H1 (cell line): ENCODE measurements around the gene GLB1L3. TPM values are rescaled to one million over a fixed set of nuclear protein-coding genes. Genes with fewer than 3 reads are reported as not detected.

Experiments used
- CTCF ChIA-PET: fragments of 300-600 bp; sonication (Branson Sonifier 250); formaldehyde crosslinking; loops from one replicate; lab custom pipeline; 2021; ENCODE audit not compliant: partially characterized antibody; lab: Charles Lee
- POLR2A ChIA-PET: fragments of 300-600 bp; sonication (Branson Sonifier 250); formaldehyde crosslinking; loops from one replicate; lab custom pipeline; 2021; ENCODE audit warnings: inconsistent platforms; ENCODE audit not compliant: partially characterized antibody; lab: Charles Lee
- DNase-seq, 2 experiments: peaks; one replicate each; pipeline versions ENCODE4 v3.0.0 to v3.0.0-alpha.2; 2010 to 2022; ENCODE audit warnings: low spot score in 2 of 2, low read depth in 1 of 2, mixed read lengths in 1 of 2
- FAIRE-seq: peaks from 2 replicates; lab custom pipeline; 2011; peaks lifted over from hg19 to GRCh38; lab: Jason Lieb, UNC
- H2AFZ ChIP-seq: 2 replicates; pipeline ENCODE4 v1.8.1; 2012; ENCODE audit warnings: low read length, inconsistent platforms
- H2AK5ac ChIP-seq: 2 replicates; pipeline ENCODE4 v1.6.1; 2013; ENCODE audit warnings: low read depth, low read length
- H2BK120ac ChIP-seq: replicated peaks from 2 replicates; pipeline ENCODE3; 2013; ENCODE audit warnings: low read depth, low read length, inconsistent platforms
- H2BK12ac ChIP-seq: 2 replicates; pipeline ENCODE4 v1.6.1; 2013; ENCODE audit warnings: low read depth, low read length
- H2BK15ac ChIP-seq: 2 replicates; pipeline ENCODE4 v1.6.1; 2013; ENCODE audit warnings: low read length
- H2BK20ac ChIP-seq: 2 replicates; pipeline ENCODE4 v1.6.1; 2013; ENCODE audit warnings: low read length
- H2BK5ac ChIP-seq: 2 replicates; pipeline ENCODE4 v1.6.1; 2013; ENCODE audit warnings: low read depth, low read length
- H3K14ac ChIP-seq: 2 replicates; pipeline ENCODE4 v1.6.1; 2013; ENCODE audit warnings: inconsistent platforms; ENCODE audit not compliant: insufficient read length
- H3K18ac ChIP-seq: 2 replicates; pipeline ENCODE4 v1.6.1; 2013; ENCODE audit warnings: low read length; ENCODE audit errors: extremely low read depth
- H3K23ac ChIP-seq: 2 replicates; pipeline ENCODE4 v1.6.1; 2013; ENCODE audit warnings: inconsistent platforms; ENCODE audit not compliant: insufficient read length
- H3K23me2 ChIP-seq: 2 replicates; pipeline ENCODE4 v1.6.1; 2013; ENCODE audit warnings: low read depth, low read length
- H3K27ac ChIP-seq: 2 replicates; pipeline ENCODE4 v1.6.1; 2011; ENCODE audit warnings: low read depth, low read length, inconsistent platforms
- H3K27me3 ChIP-seq, 4 experiments: replicated peaks in 1 of 4; 1 replicate in 1 of 4; 2 replicates in 3 of 4; pipeline versions ENCODE4 v1.6.1 to v1.8.1; 2011 to 2013; ENCODE audit warnings: low read length in 3 of 4, mild to moderate bottlenecking in 3 of 4, inconsistent platforms in 2 of 4, mixed read lengths in 2 of 4, moderate library complexity in 1 of 4; ENCODE audit not compliant: control insufficient read depth in 3 of 4, insufficient read depth in 3 of 4; ENCODE audit errors: extremely low read depth in 1 of 4
- H3K36me3 ChIP-seq, 4 experiments: 2 replicates each; pipeline versions ENCODE4 v1.6.1 to v1.8.1; 2011 to 2013; ENCODE audit warnings: mild to moderate bottlenecking in 4 of 4, low read length in 3 of 4, moderate library complexity in 2 of 4, control low read depth in 1 of 4, inconsistent platforms in 1 of 4; ENCODE audit not compliant: insufficient read depth in 4 of 4, control insufficient read depth in 2 of 4
- H3K4ac ChIP-seq: replicated peaks from 2 replicates; pipeline ENCODE3; 2013; ENCODE audit warnings: low read length, low read depth, mixed read lengths, inconsistent platforms; ENCODE audit not compliant: insufficient read length
- H3K4me1 ChIP-seq, 4 experiments: replicated peaks in 1 of 4; 1 replicate in 1 of 4; 2 replicates in 3 of 4; pipeline versions ENCODE4 v1.6.1 to v1.8.1; 2011 to 2013; ENCODE audit warnings: low read length in 3 of 4, inconsistent platforms in 2 of 4, mixed read lengths in 1 of 4; ENCODE audit not compliant: insufficient read depth in 4 of 4, control insufficient read depth in 3 of 4
- H3K4me2 ChIP-seq, 2 experiments: 2 replicates each; pipeline versions ENCODE4 v1.6.1 to v1.8.1; 2011 to 2013; ENCODE audit warnings: low read depth in 2 of 2, low read length in 2 of 2, control low read depth in 1 of 2, inconsistent platforms in 1 of 2, mild to moderate bottlenecking in 1 of 2; ENCODE audit not compliant: insufficient read depth in 1 of 2
- H3K4me3 ChIP-seq, 4 experiments: fragments of 200-600, 300-600 bp in 1 of 4; sonication (generic), shearing (Covaris generic), sonication (Bioruptor Twin) in 1 of 4; 2 replicates each; pipeline versions ENCODE4 v1.5.1 to v1.8.1; 2011 to 2016; ENCODE audit warnings: low read length in 4 of 4, low read depth in 3 of 4, control low read depth in 2 of 4, inconsistent platforms in 2 of 4, mild to moderate bottlenecking in 2 of 4, mixed read lengths in 1 of 4, moderate library complexity in 1 of 4; ENCODE audit not compliant: insufficient read depth in 2 of 4; ENCODE audit errors: extremely low read depth in 1 of 4
- H3K56ac ChIP-seq: replicated peaks from 2 replicates; pipeline ENCODE3; 2013; ENCODE audit warnings: low read depth, mild to moderate bottlenecking, mixed read lengths, low read length, inconsistent platforms; ENCODE audit not compliant: insufficient read length
- H3K79me1 ChIP-seq: 2 replicates; pipeline ENCODE4 v1.6.1; 2013; ENCODE audit warnings: low read depth, low read length, control low read depth
- H3K79me2 ChIP-seq, 2 experiments: 2 replicates each; pipeline versions ENCODE4 v1.6.1 to v1.8.1; 2012 to 2013; ENCODE audit warnings: low read length in 2 of 2, mild to moderate bottlenecking in 2 of 2, inconsistent platforms in 1 of 2; ENCODE audit not compliant: insufficient read depth in 2 of 2, control insufficient read depth in 1 of 2
- H3K9ac ChIP-seq, 4 experiments: replicated peaks in 1 of 4; 1 replicate in 1 of 4; 2 replicates in 3 of 4; pipeline versions ENCODE4 v1.6.1 to v1.8.1; 2011 to 2013; ENCODE audit warnings: low read depth in 3 of 4, low read length in 3 of 4, control low read depth in 2 of 4, mild to moderate bottlenecking in 2 of 4, moderate library complexity in 2 of 4, inconsistent platforms in 1 of 4; ENCODE audit errors: extremely low read depth in 1 of 4
- H3K9me3 ChIP-seq, 2 experiments: 2 replicates each; pipeline versions ENCODE4 v1.6.1 to v1.8.1; 2012 to 2013; ENCODE audit warnings: mild to moderate bottlenecking in 2 of 2, moderate library complexity in 2 of 2, control low read depth in 1 of 2, inconsistent platforms in 1 of 2, low read depth in 1 of 2, low read length in 1 of 2, mixed read lengths in 1 of 2; ENCODE audit not compliant: insufficient read depth in 2 of 2
- H4K20me1 ChIP-seq, 2 experiments: replicated peaks in 1 of 2; 2 replicates each; pipeline versions ENCODE3 to v1.8.1; 2011 to 2013; ENCODE audit warnings: inconsistent platforms in 2 of 2, low read length in 2 of 2, mild to moderate bottlenecking in 1 of 2; ENCODE audit not compliant: insufficient read depth in 2 of 2, control insufficient read depth in 1 of 2
- H4K5ac ChIP-seq: 2 replicates; pipeline ENCODE4 v1.6.1; 2013; ENCODE audit warnings: low read length, low read depth, mixed read lengths, inconsistent platforms; ENCODE audit not compliant: insufficient read length
- H4K8ac ChIP-seq: 2 replicates; pipeline ENCODE4 v1.8.0; 2013; ENCODE audit warnings: mild to moderate bottlenecking, moderate library complexity, low read length, inconsistent platforms; ENCODE audit not compliant: insufficient read depth; ENCODE audit errors: extremely low read depth
- H4K91ac ChIP-seq: replicated peaks from 2 replicates; pipeline ENCODE3; 2013; ENCODE audit warnings: low read length, mixed read lengths, inconsistent platforms; ENCODE audit not compliant: insufficient read length
- GTF2F1 ChIP-seq: IDR thresholded peaks from 2 replicates; pipeline ENCODE4 v1.6.1; 2012; ENCODE audit warnings: low read depth, low read length, improper control_type of control experiment, borderline replicate concordance
- JUND ChIP-seq: IDR thresholded peaks from 2 replicates; pipeline ENCODE4 v1.6.1; 2011; ENCODE audit warnings: mild to moderate bottlenecking, improper control_type of control experiment, low read length
- TAF7 ChIP-seq: optimal IDR thresholded peaks from 2 replicates; pipeline ENCODE3; 2011; ENCODE audit warnings: low read depth, mild to moderate bottlenecking, inconsistent platforms, low read length, moderate library complexity, borderline replicate concordance
- WGBS, 2 experiments: shearing (Covaris generic) in 1 of 2; methylation state at CpG; one replicate each; pipeline versions ENCODE4 v1.1.6 to v1.1.7; 2013 to 2015; ENCODE audit warnings: low lambda C conversion rate in 2 of 2, mixed read lengths in 2 of 2, inconsistent platforms in 1 of 2, low coverage in 1 of 2, missing lambda C conversion rate in 1 of 2; ENCODE audit not compliant: insufficient replicate concordance in 2 of 2, insufficient coverage in 1 of 2, insufficient read length in 1 of 2; ENCODE audit errors: extremely low coverage in 1 of 2, missing lambda C conversion rate in 1 of 2; 5-methylcytosine and 5-hydroxymethylcytosine counted together
- polyA plus RNA-seq, 7 experiments: library from polyadenylated mRNA; depleted of rRNA in 3 of 7; stranded (reverse) in 5 of 7; unstranded in 2 of 7; fragments of >200 nt in 5 of 7; fragments of 200-250 nt in 2 of 7; gene quantifications; 1 replicate in 5 of 7; 2 replicates in 1 of 7; 4 replicates in 1 of 7; pipeline versions ENCODE4 v1.2.1 to v1.2.3, GENCODE V29; 2011 to 2013; ENCODE audit warnings: missing spikeins in 2 of 7, mixed read lengths in 2 of 7
- total RNA-seq: library from RNA; stranded (reverse); fragmentation: NEBNext Ultra II Directional; extraction: Animal tissue kit (Norgen Biotek cat#: 25700); gene quantifications from 2 replicates; pipeline ENCODE4 v1.2.1, GENCODE V29; 2021

Gene GLB1L3
- total and polyA plus RNA-seq, 2 of the 8 experiments (the other 6 are each of a cell fraction or from before 2014, with no cell fraction given) = 14.9 to 33.2 TPM

GRCh38 chr11:134346976-134347350 is 70.8 kb downstream of the GLB1L3 start:
- no peaks in the 10 kb centered on the region for H3K79me2 ChIP-seq
- no peaks in the 10 kb centered on the region for H3K23me2 ChIP-seq
- no peak overlapping the region for H2BK120ac ChIP-seq
- peaks cover 0 to 3% (median 1%) of the 10 kb centered on the region in 4 experiments; a peak in 3 of 7 replicates for H3K4me1 ChIP-seq
- H4K5ac ChIP-seq = no peak overlapping the region
- ChIA-PET CTCF (interaction anchor here (0.6 to 2.7 kb wide), 2 partner anchors 73 to 85 kb away, joined by 3 to 8 read pairs; no protein-coding TSS in a partner anchor), POLR2A (no interaction called here)
- H4K91ac ChIP-seq = no peak overlapping the region
- no peak overlapping the region for H2BK20ac ChIP-seq
- H2BK15ac ChIP-seq = no peak overlapping the region
- H3K56ac ChIP-seq = no peak overlapping the region
- no peak overlapping the region for H4K8ac ChIP-seq
- TF ChIP-seq GTF2F1 (no peak), JUND (no peak), TAF7 (no peak)
- peak in 1 of 2 experiments; percentile 41 for DNase-seq
- no peak overlapping the region for H2BK5ac ChIP-seq
- FAIRE-seq = no peak
- no peak overlapping the region for H3K27ac ChIP-seq
- H3K4me3 ChIP-seq = no peak overlapping the region
- 89% methylated on average over 5 of the region's 5 CpGs; no CpG with 5 or more reads in 1 of the 2 experiments for WGBS, 2 experiments
- H3K36me3 ChIP-seq = no peaks in the 10 kb centered on the region
- no peak overlapping the region for H3K4me2 ChIP-seq
- H3K79me1 ChIP-seq = no peaks in the 10 kb centered on the region
- H2AK5ac ChIP-seq = no peak overlapping the region
- no peaks in the 10 kb centered on the region for H3K9me3 ChIP-seq
- no peak overlapping the region for H3K9ac ChIP-seq
- no peak overlapping the region for H3K14ac ChIP-seq
- H2BK12ac ChIP-seq = no peak overlapping the region
- H3K27me3 ChIP-seq = no peaks in the 10 kb centered on the region; a peak in 1 of 7 replicates
- no peak overlapping the region for H3K23ac ChIP-seq
- no peak overlapping the region for H3K4ac ChIP-seq
- H3K18ac ChIP-seq = no peak overlapping the region
- no peaks in the 10 kb centered on the region for H4K20me1 ChIP-seq
- H2AFZ ChIP-seq = no peak overlapping the region
